ENCODE data around the gene ACVR2A.
A peak's percentile ranks its signal among the peaks of the same experiment; 100 is the strongest.

The ACVR2A gene

DNA sequence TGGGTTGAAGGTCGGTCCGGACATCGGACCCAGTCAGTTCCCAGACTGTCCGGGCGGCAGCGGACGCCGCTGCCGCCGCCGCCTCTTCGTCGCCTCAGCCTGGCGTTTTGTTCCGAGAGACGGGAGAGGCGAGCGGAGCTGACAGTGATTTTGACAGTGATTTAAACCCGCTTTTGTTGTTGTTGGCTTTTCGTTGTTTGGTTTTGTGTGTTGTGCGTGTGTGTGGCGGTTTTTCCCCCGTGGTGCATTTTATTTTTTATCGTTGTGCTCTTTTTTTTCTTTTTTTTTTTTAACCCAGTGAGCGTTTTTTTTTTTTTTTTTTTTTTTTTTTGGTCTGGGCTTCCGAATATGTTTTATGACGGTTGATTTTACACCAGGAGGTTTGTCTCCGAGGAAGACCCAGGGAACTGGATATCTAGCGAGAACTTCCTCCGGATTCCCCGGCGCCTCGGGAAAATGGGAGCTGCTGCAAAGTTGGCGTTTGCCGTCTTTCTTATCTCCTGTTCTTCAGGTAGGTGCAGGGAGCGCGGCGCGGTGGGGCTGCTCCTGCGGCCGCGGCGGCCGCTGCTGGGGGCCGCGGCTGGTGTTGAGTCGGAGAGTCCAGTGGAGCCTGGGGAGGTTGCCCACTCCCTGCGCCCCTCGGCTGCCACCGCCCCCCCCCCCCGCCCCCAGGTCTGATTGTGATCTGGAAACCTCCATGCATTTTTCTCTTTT, at the start of gene ACVR2A:
Gene ACVR2A (plus strand): TSS at position 333 of the 714 bp plus-strand sequence. CDS start 124 bp downstream, at position 457.
- peaks cover 8% of the 10 kb centered on the region for H3K36me3 Mint-ChIP-seq
- peaks cover 37% of the 10 kb centered on the region for H3K4me1 Mint-ChIP-seq (ENCODE audit: low read depth)
- H3K4me3 Mint-ChIP-seq, result peak within 1 kb of the TSS; percentile 88
- no peaks in the 10 kb centered on the region for H3K9me3 Mint-ChIP-seq (ENCODE audit: low read depth)
- peak within 1 kb of the TSS; percentile 81 for H3K27ac Mint-ChIP-seq
- H3K27me3 Mint-ChIP-seq, result peaks cover 11% of the 10 kb centered on the region

DNA sequence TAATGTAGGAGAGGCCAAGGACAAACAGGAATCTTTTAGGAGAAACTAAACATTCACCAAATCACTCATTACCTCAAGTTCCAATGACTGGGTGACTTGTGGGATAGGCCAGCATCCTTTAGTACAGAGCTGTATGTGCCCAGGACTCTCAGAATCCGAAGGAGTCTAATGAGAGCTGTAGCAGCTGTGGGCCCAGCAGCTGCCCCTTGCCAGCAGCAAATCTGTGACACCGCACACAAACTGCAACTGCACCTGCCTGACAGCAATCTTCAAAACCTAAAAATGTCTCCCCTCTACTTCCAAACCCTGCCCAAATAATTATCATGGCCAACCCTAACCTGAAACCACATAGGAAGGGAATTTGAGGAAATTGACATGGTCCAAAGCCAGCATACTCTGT, 44.5 kb upstream of the ACVR2A start:
- Mint-ChIP-seq H3K27ac (no peak overlapping the region), H3K27me3 (no peaks in the 10 kb centered on the region), H3K36me3 (no peaks in the 10 kb centered on the region), H3K4me3 (no peak overlapping the region), H3K9me3 (ENCODE audit: low read depth) (no peaks in the 10 kb centered on the region), H3K4me1 (ENCODE audit: low read depth) (peaks cover 11% of the 10 kb centered on the region)

DNA sequence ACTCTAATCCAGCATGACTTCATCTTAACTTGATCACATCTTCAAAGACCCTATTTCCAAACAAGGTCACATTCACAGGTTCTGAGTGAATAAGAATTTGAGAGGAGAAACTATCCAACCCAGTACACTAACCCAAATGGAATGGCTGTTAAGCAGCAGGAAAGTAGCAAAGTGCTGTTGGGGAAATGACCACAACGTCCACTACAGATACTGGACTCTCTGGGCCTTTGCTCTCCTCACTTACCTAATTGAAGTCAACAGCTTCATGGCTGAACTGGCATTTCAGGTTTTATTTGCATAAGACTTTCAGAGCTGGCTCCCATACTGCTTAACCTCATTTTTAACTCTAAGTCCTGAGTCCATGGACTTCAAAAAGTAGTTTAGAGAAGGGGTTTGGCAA, 38.0 kb upstream of the ACVR2A start:
- H3K4me1 Mint-ChIP-seq (ENCODE audit: low read depth), result no peaks in the 10 kb centered on the region
- H3K27me3 Mint-ChIP-seq, result no peaks in the 10 kb centered on the region
- H3K36me3 Mint-ChIP-seq, result no peaks in the 10 kb centered on the region
- no peak overlapping the region for H3K27ac Mint-ChIP-seq
- H3K4me3 Mint-ChIP-seq, result no peak overlapping the region
- H3K9me3 Mint-ChIP-seq (ENCODE audit: low read depth), result no peaks in the 10 kb centered on the region

DNA sequence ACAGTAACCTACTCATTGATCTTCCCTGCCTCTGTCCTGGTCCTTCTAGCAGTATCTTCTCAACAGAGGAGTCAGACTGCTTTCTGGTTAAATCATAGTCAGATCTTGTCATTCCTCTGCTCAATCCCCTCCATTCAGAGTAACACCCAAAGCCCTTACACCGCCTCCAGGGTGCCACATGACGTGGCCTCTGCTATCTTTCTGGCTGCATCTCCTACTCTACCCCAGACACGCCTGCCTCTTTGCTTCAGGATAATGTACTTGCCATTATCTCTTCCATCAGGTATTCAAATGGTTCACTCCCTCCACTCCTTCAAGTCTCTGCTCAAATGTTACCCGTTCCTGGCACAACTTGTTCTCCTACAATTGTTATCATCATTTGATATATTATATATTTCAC, 36.3 kb upstream of the ACVR2A start:
- H3K27me3 Mint-ChIP-seq, result peaks cover 3% of the 10 kb centered on the region
- H3K36me3 Mint-ChIP-seq, result no peaks in the 10 kb centered on the region
- H3K27ac Mint-ChIP-seq, result no peak overlapping the region
- H3K4me1 Mint-ChIP-seq (ENCODE audit: low read depth), result no peaks in the 10 kb centered on the region
- no peak overlapping the region for H3K4me3 Mint-ChIP-seq
- H3K9me3 Mint-ChIP-seq (ENCODE audit: low read depth), result no peaks in the 10 kb centered on the region

DNA sequence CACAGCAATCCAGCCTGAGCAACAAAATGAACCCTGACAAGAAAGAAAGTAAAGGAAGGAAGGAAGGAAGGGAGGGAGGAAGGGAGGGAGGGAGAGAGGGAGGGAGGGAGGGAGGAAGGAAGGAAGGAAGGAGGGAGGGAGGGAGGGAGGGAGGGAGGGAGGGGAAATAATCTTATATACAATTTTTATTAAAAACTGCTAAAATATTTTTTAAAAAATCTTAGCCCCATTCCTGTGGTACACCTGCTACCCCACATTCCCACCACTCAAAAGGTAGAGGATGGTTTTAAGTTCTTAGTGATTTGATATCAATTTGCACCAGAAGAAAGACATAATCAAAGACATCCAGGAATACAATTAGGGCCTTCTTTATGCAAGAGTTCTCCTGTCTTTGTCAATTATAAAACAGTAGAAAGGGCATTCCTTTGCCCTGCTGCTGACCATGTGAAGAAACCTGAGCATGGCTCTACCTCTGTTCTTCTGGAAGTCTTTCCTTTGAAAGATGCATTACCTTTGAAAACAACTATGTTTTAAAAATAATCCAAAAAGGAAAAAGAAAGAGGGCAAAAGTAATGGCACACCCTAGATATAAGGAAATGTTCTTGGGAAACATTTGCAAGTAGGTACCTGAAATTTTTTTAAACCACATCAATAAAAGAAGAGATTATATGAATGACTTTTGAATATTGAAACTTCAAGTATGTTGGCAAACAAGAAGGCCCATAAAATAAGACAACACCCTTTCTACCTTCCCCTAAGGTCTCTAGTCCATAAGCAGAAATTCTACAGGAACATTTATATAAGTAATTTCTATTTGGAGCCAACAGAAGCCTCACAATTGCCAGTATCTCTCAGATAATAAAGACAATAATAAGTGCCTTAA, 33.7 kb upstream of the ACVR2A start:
- Mint-ChIP-seq H3K4me1 (ENCODE audit: low read depth) (no peaks in the 10 kb centered on the region), H3K9me3 (ENCODE audit: low read depth) (no peaks in the 10 kb centered on the region), H3K27ac (no peak overlapping the region), H3K4me3 (no peak overlapping the region), H3K27me3 (peaks cover 3% of the 10 kb centered on the region), H3K36me3 (no peaks in the 10 kb centered on the region)

DNA sequence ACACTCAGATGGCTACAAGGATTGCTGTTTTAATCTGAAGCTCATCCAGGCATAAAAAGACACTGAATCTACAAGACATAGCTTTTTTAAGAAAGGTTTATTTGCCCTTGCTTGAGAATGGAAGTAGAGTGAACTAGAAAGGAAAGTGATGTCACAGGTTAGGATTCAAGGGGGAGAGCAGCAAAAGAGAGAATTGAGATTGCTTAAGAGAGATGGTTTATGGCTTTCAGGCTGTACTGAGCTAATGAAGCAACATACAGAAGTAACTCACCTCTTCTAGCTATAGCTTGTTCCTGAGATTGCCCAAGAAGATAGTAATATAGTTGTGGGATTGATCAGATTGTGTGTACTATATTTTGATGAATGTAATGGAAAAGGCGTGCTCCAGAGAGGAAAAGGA, 26.1 kb upstream of the ACVR2A start:
- H3K9me3 Mint-ChIP-seq (ENCODE audit: low read depth), result peaks cover 10% of the 10 kb centered on the region
- no peaks in the 10 kb centered on the region for H3K4me1 Mint-ChIP-seq (ENCODE audit: low read depth)
- peaks cover 5% of the 10 kb centered on the region for H3K27me3 Mint-ChIP-seq
- peaks cover 9% of the 10 kb centered on the region for H3K36me3 Mint-ChIP-seq
- no peak overlapping the region for H3K27ac Mint-ChIP-seq
- no peak overlapping the region for H3K4me3 Mint-ChIP-seq

DNA sequence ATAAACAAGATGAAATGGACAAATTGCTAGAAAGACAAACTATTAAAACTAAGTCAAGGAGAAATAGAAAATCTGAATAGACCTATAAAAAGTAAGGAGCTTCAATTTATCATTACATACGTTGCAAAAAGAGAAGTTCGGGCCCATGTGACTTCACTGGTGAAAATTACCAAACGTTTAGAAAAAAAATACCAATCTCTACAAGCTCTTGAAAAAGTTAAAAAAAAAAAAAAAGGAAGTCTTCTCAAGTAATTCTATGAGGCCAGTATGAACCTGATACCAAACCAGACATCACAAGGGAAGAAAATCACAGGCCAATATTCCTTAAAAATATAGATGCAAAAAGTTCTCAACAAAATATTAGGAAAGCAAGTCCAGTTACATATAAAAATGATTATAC, 20.2 kb upstream of the ACVR2A start:
- peaks cover 10% of the 10 kb centered on the region for H3K9me3 Mint-ChIP-seq (ENCODE audit: low read depth)
- H3K4me3 Mint-ChIP-seq, result no peak overlapping the region
- H3K27ac Mint-ChIP-seq, result no peak overlapping the region
- no peaks in the 10 kb centered on the region for H3K27me3 Mint-ChIP-seq
- H3K4me1 Mint-ChIP-seq (ENCODE audit: low read depth), result no peaks in the 10 kb centered on the region
- peaks cover 6% of the 10 kb centered on the region for H3K36me3 Mint-ChIP-seq

DNA sequence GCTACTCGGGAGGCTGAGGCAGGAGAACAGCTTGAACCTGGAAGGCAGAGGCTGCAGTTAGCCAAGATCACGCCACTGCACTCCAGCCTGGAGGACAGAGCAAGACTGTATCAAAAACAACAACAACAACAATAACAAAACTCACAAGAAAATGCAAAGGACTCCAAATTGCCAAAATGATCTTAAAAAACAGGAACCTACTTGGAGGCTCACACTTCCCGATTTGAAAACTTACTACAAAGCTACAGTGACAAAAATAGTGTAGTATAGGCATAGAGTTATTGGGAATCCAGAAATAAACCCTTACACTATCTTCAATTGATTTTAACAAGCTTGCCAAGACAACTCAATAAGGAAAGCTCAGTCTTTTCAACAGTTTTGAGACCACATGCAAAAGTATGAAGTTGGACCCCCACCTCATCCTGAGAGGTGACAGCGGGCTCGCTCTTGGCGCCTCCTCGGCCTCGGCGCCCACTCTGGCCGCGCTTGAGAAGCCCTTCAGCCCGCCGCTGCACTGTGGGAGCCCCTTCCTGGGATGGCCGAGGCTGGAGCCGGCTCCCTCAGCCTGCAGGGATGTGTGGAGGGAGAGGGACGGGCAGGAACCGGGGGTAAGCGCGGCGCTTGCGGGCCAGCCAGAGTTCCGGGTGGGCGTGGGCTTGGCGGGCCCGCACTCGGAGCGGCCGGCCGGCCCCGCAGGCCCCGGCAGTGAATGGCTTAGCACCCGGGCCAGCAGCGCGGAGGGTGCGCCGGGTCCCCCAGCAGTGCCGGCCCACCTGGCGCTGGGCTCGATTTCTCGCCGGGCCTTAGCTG, 18.3 kb upstream of the ACVR2A start:
- H3K27me3 Mint-ChIP-seq, result no peaks in the 10 kb centered on the region
- no peaks in the 10 kb centered on the region for H3K4me1 Mint-ChIP-seq (ENCODE audit: low read depth)
- no peak overlapping the region for H3K4me3 Mint-ChIP-seq
- H3K36me3 Mint-ChIP-seq, result peaks cover 6% of the 10 kb centered on the region
- no peak overlapping the region for H3K27ac Mint-ChIP-seq
- peaks cover 10% of the 10 kb centered on the region for H3K9me3 Mint-ChIP-seq (ENCODE audit: low read depth)

DNA sequence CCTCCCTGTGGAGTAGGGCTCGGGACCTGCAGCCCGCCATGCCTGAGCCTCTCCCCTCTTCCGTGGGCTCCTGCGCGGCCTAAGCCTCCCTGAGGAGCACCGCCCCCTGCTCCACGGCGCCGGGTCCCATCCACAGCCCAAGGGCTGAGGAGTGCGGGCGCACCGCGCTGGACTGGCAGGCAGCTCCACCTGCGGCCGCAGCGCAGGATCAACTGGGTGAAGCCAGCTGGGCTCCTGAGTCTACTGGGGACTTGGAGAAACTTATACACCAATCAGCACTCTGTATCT, 17.8 kb upstream of the ACVR2A start:
- no peaks in the 10 kb centered on the region for H3K4me1 Mint-ChIP-seq (ENCODE audit: low read depth)

DNA sequence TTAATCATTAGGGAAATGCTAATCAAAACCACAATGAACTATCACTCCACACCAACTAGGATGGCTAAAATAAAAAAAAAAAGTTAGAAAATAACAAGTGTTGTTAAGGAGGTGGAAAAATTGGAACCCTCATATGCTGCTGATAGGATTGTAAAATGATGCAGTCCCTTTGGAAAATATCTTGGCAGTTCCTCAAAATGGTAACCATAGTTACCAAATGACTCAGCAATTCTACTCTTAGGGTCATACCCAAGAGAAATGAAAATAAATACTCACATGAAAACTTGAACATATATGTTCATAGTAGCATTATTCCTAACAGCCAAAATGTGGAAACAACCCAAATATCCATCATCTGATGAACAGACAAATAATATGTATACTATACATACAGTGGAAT, 15.7 kb upstream of the ACVR2A start:
- H3K4me3 Mint-ChIP-seq, result no peak overlapping the region
- H3K36me3 Mint-ChIP-seq, result no peaks in the 10 kb centered on the region
- H3K27ac Mint-ChIP-seq, result no peak overlapping the region
- no peaks in the 10 kb centered on the region for H3K27me3 Mint-ChIP-seq
- H3K9me3 Mint-ChIP-seq (ENCODE audit: low read depth), result no peaks in the 10 kb centered on the region
- no peaks in the 10 kb centered on the region for H3K4me1 Mint-ChIP-seq (ENCODE audit: low read depth)

More for the DNA sequence above, 17.8 kb upstream of the ACVR2A start:
- Mint-ChIP-seq H3K36me3 (peaks cover 6% of the 10 kb centered on the region), H3K4me3 (no peak overlapping the region), H3K27ac (no peak overlapping the region), H3K9me3 (ENCODE audit: low read depth) (peaks cover 10% of the 10 kb centered on the region), H3K27me3 (no peaks in the 10 kb centered on the region)

DNA sequence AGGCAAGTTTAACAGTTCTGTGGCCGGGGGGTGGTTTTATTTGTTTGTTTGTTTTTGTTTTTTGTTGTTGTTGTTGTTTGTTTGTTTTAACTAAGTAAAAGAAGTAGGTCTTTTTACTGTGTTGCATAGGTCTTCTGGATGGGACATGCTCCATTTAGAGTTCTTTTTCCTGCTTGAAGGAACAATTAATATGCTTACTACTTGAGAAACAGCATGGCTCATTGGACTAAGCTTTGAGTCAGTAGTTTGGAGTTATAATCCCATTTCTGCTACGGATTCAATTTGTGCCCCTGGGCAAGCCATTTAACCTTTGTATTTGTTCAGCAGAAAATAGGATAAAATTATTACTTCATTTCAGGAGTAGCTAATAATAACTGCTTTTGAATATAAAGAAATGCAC, 8.7 kb upstream of the ACVR2A start:
- Mint-ChIP-seq H3K27ac (no peak overlapping the region), H3K4me1 (ENCODE audit: low read depth) (no peaks in the 10 kb centered on the region), H3K9me3 (ENCODE audit: low read depth) (no peaks in the 10 kb centered on the region), H3K36me3 (no peaks in the 10 kb centered on the region), H3K27me3 (peaks cover 17% of the 10 kb centered on the region), H3K4me3 (no peak overlapping the region)

DNA sequence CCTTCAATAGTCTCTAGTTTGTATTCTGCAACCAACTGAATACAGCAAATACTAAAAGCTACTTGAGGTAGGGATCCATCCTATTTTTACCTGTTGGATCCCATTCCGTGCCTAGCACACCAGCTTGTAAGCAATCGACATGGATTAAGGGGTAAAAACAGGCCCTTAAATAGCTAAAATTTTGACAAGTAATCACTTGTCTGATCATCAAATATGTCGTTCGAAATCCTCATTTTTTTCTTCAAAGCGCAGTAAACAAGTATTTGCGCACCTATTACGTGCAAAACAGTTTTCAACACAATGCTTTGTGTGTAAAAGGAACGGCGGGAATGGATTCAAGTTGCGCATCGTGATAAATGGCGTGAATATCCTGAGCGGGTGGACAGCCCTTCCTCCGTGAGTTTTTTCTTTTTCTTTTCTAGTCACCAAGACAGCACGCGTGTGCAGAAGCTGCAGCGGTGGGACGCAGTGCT, 1.4 kb upstream of the ACVR2A start:
- peaks cover 17% of the 10 kb centered on the region for H3K27me3 Mint-ChIP-seq
- peaks cover 7% of the 10 kb centered on the region for H3K36me3 Mint-ChIP-seq
- H3K4me1 Mint-ChIP-seq (ENCODE audit: low read depth), result peaks cover 34% of the 10 kb centered on the region
- H3K27ac Mint-ChIP-seq, result peak overlapping the region; percentile 59
- H3K9me3 Mint-ChIP-seq (ENCODE audit: low read depth), result no peaks in the 10 kb centered on the region
- H3K4me3 Mint-ChIP-seq, result peak overlapping the region; percentile 83

DNA sequence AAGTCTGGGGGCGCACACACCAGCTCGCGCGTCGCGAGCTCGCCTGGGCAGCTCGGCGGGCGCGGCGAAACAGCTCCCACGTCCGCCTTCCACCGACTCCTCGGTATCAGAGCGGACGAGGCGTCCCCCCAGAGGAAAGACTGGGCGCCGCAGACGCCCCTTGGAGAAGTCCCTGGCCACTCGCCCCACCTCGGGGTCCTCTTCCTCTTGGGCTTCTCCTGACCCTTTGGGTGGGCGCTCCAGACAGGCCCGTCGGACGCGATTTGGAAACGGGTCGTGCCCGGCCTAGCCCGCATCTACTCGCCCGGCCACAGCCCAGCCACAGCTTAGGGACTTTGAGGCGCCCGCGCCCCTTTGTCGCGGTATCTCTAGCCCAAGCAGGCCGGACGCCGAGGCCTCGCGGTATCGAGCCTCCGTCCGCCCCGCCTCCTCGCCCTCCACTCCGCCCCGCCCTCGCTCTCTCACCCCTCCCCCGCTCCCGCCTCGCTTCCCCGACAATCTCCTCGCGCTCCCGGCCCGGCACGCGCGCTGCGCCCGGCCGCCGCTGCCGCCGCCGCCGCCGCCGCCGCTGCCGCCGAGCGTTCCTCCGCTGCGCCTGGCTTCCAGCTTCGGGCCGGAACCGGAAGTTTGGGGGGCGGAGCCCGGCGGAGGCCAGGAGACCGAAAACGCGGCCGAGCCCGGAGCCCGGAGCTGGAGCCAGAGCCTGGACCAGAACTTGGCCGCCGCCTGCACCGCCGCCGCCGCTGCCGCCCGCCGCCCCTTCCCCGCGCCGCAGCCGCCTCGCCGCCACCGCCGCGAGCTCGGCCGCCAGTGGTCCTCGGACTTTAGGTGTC, 749 bp upstream of the ACVR2A start:
- Mint-ChIP-seq H3K27me3 (peaks cover 15% of the 10 kb centered on the region), H3K4me3 (peak overlapping the region; percentile 88), H3K27ac (peak overlapping the region; percentile 59), H3K4me1 (ENCODE audit: low read depth) (peaks cover 34% of the 10 kb centered on the region), H3K36me3 (peaks cover 8% of the 10 kb centered on the region), H3K9me3 (ENCODE audit: low read depth) (no peaks in the 10 kb centered on the region)

DNA sequence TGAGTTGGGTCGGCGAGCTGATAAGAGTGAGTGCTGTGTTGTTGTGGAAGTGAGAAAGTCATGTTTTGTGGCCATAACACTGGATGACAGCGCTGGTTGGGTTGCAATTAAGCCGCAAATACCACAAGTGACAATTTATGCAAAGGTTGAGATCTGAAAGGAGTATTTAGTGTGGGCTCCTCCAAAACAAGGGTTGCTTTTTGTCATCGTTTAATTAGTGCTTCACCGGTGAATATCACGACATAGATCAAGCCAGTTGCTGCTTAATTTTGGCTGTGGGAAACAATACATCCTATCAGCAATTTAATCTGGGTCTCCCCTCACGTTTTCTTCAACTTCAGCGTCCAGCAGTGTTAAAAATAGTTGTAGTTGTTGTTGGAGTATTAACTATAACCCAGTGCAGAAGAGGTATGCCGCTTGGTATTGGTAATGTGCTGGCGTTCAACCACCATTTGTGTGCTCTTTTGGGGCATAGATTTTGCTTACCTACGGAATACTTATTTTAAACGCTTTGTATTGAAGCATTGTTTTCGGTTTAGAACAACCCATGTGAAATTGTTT, 662 bp downstream of the ACVR2A start:
- peaks cover 11% of the 10 kb centered on the region for H3K27me3 Mint-ChIP-seq
- H3K9me3 Mint-ChIP-seq (ENCODE audit: low read depth), result no peaks in the 10 kb centered on the region
- peak overlapping the region; percentile 79 for H3K27ac Mint-ChIP-seq
- H3K36me3 Mint-ChIP-seq, result peaks cover 8% of the 10 kb centered on the region
- peaks cover 43% of the 10 kb centered on the region for H3K4me1 Mint-ChIP-seq (ENCODE audit: low read depth)
- peak overlapping the region; percentile 88 for H3K4me3 Mint-ChIP-seq

Measured in activated naive CD8-positive, alpha-beta T cell (primary cell).